Superior temporal gyrus (tissue), 1 donor: ENCODE measurements around the gene AMT.

Experiments
- DNase-seq: peaks from one replicate; pipeline ENCODE4 v3.0.0-alpha.2; 2016; ENCODE audit errors: extremely low spot score

Gene AMT, protein sequence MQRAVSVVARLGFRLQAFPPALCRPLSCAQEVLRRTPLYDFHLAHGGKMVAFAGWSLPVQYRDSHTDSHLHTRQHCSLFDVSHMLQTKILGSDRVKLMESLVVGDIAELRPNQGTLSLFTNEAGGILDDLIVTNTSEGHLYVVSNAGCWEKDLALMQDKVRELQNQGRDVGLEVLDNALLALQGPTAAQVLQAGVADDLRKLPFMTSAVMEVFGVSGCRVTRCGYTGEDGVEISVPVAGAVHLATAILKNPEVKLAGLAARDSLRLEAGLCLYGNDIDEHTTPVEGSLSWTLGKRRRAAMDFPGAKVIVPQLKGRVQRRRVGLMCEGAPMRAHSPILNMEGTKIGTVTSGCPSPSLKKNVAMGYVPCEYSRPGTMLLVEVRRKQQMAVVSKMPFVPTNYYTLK

DNA sequence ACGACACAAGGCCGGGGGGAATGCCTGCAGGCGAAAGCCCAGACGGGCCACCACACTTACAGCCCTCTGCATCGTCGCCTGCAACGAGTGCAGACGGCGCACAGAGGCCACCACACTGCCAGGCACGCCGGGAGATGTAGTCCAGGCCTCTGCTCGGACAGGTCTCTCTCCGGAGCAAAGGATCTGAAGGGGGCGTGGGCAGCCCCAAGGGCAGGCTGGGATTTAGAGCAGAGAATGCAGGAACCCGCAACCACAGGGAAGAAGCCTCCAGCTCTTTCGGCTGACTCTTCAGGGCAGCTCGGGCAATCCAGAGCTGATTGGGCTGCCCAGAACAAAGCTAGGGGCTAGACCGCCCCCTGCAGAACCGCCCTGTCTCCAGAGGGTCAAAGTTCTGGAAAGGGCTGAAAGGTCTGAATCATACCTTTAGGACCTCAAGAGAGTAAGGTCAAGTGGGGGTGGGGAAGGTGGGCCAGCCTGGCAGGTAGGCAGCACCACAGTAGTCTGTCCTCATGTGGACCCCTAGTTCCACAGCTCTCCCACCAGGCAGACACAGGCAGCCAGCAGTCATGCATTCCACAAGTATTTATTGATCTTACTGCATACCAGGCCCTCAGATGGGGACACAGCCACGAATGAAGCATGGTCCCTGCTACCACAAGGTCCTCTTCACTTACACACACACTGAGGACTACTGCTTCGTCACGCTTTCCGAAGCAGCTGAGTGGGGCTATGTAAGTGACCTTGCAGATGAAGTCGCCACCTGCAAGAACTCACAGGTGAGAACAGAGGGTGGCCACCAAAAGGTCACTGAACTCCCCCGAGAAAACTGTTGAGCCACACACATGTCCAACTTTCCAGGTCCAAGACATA lies at the start of gene AMT:
AMT (minus strand) TSS at position 95 of the 870 bp plus-strand sequence; CDS start at position 72, 23 bp downstream.
- no peak for DNase-seq

DNA sequence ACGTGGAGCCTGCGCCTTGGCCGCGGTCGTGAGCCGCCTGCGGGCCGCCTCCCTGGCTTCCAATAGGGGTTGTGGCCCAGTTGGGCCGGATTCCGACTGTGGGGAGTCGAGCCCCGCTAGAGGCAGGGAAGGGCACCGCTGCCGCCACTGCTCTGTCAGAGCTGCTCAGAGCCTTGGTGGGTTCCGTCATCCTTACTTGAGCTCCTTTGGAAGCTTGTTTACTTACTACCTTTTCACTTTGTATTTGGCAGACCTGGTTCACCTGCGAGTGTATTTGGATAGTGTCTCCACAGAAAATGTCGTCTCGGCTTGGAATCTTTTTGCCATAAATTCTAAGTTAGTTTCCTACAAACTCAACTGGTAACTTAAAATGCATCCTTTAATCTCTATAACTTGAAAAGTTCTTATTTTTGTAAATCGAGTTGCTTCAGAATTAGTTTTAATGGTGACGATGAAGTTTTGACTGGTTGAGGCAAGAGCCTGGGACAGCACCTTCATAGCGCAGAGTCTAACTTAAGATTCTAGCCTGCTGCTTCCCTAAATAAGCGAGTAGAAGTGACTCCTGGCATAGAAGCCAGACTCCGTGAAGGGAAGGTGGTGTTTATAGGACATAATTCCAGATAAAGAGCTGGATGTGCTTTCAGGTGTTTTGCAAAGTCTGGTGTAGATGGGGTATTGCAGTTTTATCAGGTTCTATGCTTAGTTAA lies 48.6 kb upstream of the AMT start:
- peak; percentile 37 for DNase-seq

DNA sequence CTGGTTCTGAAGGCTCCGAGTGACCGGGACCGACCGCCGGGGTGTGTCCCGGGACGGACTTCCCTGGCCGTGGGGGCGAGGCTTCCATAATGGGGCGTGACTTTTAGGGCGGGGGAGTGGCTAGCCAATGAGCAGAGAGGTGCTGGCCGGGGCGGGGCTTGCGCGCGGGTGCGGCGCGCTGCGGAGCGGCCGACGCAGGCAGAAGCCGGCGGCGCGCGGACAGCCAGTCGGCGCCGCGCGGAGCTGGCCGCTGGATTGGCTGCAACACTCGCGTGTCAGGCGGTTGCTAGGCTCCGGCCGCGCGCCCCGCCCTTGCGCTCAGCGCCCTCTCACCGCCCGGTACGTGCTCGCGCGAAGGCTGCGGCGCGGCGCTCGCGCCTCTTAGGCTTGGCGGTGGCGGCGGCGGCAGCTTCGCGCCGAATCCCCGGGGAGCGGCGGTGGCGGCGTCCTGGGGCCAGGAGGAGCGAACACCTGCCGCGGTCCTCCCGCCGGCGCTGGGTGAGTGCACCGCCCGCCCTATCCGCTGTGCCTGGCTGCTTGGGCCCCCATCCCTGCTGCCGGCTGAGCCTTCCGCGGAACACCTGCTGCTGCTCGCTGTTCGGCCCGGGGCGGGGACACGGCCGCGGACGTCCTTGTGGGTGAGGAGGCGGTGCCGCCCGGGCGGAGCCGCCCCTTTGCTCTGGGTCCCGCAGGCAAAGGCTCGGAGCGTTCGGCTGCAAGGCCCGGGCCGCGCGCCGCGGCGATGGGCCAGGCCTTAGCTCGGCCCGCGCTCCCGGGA lies 47.9 kb upstream of the AMT start, which contains the start of gene DAG1:
DAG1 (plus strand) TSS at position 332 of the 778 bp plus-strand sequence. CDS start 40,268 bp downstream, outside the sequence.
- peak; percentile 94 for DNase-seq

DNA sequence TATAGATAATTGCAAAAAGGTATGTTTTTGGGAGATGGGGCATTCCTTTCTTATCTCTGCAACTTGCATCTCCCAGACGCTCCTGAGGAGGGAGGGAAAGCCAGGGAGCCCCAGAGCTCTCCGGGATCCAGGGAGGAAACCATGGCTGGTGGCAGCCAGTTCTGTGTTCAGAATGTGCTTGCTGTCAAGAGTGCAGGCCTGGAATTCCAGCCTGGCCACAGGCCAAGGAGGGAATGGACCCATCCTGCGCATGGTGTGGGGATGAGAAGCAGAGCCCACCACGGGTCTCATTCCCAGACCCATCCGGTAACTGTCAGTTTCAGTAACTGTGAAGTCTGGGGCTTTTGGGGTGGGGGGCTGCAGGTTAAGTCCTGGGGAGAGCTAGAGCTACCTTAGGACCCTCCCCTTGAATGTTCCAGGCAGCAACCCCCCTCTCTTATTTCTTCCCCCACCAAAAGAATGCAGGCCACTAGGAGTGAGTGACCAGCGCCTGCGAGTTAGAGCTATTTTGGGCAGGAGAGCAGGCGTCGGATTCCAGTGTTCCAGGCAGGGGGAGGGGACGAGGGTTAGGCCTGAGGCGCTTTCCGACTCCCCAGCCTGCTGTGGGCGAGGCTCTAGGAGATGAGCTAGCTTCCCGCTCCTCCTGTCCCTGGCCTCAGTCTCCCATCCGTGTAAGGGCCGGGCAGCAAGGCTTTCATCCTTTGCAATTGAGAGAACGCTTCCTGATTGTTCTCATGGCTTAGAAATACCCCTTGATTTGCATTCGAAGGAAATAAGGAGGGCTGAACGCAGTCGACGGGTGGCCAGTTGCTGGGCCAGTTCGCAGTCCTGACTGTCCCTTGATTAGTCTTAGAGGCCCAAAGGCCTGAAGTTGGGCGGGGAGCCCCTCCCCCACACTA lies 47.0 kb upstream of the AMT start:
- no peak for DNase-seq

DNA sequence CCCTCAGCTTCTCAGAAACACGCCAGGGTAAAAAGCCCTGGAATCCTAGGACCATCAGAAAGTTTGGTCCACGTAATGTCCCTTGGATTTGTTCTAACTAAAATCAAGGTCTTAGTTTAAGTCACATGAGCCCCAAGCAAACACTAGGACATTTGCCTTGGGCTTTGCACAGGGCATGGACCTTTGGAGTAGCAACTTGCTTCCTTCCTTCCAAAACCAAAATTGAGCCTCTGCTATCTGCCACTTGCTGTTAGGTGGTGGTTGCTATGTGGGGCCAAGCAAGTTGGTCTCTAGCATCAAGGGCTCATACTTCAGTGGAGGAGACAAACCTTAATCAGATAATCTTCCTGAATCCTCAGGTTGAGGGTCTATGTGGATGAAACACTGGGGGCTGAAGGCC lies 43.8 kb upstream of the AMT start:
- DNase-seq: no peak

DNA sequence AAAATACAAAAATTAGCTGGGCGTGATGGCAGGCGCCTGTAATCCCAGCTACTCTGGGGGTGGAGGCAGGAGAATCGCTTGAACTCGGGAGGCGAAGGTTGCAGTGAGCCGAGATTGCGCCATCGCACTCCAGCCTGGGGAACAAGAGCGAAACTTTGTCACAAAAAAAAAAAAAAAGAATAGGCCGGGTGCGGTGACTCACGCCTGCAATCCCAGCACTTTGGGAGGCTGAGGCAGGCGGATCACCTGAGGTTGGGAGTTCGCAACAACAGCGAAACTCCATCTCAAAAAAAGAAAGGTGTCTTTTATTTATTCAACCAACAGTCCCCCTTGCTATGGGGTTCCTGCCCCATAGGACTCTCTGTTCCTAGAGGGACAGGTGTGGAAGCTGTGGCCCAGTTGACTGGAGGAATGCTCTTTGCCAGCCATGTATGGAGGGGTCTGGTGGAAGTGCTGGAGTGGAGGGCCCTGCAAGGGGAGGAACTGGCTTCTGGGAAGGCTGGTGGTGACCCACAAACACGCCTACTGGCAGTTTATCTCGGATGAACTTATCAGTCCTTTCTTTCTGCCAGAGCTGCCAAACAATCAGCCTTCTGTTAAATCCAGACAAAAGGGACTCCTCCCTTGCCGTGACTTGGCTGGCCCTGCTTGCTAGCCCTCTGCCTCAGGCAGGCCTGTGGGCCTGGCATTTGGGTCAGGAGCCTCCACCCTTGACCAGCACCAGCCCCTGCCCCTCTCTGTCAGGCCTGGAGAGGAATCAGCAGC lies 43.2 kb upstream of the AMT start:
- DNase-seq: peak; percentile 58

DNA sequence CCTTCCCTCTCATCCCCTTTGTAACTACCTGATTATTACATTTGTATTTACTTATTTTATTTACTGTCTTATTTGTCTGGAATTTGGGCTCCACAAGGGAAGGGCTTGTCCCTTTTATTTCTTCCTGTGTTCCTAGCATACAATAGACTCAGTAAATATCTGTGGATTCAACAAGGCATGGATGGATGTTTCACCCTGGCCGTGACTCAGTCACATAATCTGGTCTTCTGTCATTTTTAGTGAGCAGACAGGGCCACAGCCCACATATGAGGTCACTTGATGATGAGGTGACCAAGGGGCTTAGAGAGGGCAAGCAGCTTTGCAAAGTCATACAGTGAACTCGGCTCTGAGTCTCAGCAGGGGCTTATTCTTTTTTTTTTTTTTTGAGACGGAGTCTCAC lies 39.9 kb upstream of the AMT start:
- DNase-seq: no peak

DNA sequence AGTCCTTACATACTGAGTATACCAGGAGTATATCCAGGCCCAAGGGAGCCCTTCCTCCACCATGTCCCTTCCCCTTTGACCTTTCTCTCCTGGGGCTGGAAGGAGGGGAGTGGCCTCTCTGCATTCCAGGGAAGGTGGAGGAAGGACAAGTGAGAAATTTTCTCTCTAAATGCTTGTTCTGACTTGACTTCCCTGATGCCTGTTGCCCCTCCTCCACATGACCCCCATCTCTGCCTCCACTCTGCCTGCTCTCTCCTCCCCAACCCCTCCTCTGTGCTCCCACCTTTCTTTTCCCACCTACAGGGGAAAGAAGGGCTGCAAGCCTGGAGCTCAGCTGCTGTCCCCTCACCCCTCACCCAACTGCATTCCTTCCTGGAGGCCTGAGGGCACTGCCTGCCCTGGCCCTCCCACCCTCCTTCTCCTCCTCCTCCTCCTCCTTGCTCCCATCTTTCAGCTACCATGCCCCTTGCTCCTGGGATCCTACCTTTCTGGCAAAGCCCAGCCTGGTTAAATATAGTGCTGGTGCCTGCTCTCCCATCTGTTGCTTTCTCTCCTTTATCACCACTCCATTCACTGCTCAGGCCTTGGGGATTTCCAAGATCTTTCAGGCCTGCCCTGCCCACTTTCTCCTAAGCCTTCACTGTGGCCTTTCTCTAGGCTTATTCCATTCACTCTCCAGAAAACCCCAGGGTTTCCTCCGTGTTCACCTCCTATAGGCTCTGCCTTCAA lies 39.3 kb upstream of the AMT start:
- DNase-seq: no peak

DNA sequence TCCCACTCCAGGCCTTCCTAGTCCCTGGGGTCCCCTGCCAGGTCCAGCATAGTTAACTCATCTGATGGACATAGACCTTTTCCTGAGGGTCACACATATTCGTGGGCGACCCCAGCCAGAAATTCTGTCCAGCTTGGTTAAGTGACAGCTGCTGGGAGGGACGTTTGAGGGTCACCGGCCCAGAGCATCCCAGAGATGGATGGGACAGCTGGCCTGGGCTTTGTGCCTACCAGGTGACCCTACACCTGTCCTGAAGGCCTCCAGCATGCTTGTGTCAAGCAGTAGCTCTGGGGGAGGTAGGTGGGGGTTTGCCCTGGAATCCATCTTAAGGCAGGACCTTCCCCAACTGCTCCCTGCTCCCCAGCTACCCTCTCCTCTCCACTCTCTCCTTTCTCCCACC lies 38.7 kb upstream of the AMT start:
- DNase-seq: no peak

DNA sequence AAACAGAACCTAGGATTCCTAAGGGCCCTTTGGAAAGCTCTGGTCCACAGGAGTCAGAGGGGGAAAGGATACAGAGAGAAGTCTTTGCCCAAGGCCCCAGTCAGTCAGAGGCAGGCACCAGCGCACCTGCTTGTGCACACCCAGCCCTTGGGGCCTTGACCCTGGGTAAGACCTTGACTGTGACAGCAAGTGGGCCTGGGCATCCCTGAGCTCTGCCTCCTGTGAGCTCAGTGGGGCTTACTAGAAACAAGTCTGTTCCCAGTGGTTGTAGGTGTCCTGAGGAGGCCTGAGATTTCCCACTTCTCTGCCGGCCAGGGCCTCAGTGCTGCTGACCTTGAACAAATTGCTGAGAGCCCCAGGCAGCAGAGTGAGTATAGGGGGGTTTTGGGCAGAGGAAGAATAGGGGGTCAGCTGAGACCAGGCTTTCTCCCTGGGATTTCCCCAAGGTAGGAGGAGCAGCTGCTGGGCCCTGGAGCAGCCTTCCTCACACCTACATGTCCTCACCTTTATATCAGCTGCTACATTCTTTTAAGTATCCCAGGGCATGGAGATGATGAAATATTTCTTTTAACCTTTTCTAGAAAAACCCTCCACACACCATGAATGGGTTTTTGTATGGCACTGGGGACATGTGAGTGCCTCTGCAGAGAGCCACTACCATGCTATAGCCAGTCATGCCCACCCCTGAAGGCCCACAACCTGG lies 38.1 kb upstream of the AMT start:
- no peak for DNase-seq

DNA sequence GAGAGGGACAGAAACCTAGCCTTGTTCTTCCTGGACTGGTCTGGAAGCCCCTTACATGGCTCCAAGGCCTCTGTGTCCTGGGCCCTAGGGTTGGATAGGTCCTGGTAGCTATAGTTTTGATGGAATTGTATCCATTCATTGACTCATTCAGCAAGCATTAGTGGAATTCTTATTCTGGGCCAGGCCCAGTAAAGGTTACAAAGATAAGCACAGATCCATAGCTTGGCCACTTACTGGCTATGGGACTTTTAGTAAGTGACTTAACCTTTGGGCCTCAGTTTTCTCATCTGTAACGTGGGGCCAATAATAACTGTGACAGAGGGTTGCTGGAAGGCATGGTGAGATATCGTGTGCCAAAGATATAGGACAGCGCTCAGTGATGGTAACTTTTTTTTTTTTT lies 34.2 kb upstream of the AMT start:
- DNase-seq: no peak

DNA sequence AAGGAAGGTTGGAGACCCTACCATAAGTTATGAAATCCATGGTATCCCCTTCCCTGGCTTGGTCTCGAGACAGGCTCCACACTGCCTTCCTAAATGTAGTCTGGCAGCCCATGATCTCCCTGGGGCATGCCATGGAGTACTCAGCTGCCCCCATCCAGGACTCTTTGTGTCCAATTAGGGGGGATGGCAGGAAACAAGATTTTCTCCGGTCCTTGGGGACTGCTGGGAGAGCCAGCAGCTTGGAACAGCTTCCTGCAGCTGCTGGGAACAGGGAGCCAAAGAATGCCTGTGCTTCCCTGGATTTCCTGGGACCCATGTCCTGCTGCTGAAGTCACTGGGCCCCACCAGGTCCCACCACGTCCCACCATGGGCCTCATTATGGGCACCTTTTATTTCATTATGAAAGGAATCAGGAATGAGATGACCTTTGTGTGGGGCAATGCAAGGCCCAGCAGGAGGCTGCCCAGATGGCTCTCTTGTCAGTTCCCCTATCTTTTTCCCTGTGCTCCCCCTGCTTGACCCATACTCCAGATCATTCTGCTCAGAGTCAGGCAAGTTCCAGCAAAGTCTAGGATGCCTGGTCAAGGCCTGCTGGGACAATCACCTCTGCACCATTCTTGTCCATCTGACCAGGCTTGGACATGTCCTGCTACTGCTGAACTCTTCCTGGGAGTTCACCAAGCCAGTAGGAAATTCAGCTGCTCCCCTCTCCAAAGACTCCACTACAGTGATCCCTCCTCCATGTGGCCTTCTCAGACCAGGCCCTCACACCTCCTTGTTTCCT lies 32.8 kb upstream of the AMT start:
- no peak for DNase-seq

DNA sequence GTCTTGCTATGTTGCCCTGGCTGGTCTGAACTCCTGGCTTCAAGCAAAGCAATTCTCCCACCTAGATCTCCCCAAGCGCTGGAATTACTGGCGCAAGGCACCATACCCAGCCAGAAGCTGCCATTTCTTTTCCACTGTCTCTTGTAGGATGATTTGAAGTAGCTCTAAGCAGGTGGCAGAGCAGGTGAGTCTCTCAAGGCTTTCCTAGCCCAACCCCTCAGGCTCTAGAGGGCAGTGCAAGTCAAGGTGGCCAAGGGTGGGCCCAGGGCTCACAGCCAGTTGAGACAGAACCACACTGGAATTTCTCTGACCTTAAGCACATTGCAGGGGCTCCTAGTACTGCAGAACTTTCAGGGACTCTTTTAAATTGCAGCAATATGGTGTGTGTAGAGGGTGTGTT lies 32.2 kb upstream of the AMT start:
- no peak for DNase-seq

DNA sequence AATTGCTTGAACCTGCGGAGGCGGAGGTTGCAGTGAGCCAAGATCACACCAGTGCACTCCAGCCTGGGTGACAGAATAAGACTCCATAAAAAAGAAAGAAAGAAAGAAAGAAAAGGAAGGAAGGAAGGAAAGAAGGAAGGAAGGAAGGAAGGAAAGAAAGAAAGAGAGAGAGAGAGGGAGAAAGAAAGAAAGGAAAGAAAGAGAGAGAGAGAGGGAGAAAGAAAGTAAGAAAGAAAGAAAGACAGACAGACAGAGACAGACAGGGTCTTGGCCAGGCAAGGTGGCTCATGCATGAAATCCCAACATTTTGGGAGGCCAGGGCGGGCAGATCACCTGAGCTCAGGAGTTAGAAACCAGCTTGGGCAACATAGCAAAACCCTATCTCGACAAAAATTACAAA lies 31.3 kb upstream of the AMT start:
- DNase-seq: no peak

DNA sequence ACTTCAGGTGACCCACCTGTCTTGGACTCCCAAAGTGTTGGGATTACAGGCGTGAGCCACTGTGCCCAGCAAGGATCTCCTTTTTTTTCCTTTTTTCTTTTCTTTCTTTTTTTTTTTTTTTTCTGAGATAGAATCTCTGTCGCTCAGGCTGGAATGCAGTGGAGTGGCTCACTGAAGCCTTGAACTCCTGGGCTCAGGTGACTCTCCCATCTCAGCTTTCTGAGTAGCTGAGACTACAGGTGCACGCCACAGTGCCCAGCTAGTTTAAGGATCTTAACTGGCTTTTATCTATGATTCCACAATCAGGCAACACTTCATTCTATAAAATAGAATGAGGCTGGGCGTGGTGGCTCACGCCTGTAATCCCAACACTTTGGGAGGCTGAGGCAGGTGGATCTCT lies 23.1 kb upstream of the AMT start:
- DNase-seq: no peak

DNA sequence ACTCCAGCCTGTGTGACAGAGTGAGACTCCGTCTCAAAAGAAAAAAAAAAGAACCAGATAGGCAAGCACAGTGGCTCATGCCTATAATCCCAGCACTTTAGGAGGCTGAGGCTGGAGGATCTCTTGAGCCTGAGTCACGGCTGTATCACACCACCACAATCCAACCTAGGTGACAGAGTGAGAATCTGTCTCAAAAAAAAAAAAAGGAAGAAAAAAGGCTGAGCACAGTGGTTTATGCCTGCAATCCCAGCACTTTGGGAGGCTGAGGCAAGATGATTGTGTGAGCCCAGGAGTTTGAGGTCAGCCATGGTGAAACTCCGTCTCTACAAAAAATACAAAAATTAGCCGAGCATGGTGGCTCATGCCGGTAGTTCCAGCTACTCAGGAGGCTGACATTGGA lies 12.5 kb upstream of the AMT start:
- DNase-seq: no peak

DNA sequence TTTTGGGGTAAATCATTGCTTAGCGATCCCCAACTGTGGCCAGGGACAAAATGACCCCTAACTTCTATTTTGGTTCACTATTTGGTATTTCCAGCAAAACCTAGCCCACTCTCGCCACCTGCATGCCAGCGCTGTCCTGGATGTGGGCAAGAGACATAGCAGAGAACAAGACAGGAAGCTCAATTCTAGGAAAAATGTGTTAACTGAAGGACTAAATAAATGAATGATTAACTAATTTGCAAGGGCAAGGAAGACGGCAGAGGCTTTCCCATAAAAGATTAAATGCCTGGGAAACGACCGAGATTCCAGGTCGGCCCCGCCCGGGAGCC lies 6.4 kb upstream of the AMT start:
- DNase-seq: no peak

DNA sequence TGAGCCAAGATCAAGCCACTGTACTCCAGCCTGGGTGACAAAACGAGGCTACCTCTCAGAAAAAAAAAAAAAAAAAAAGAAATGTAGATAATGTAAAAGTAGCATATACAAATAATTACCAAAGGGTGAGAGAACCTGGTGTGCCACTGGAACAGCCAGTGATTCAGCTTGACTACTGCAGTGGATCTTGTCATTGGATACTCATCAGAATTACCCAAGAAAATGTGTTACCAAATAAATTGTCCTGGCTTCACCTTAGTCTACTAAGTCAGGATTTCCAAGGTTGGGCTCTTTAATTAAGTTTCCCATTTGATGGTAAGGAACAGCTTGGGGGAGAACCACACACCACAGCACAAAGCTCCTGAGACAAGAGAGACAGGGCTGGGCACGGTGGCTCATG lies 5.3 kb upstream of the AMT start:
- DNase-seq: no peak
